ENCODE measurements around the gene PDP2. TPM values are rescaled to one million over a fixed set of nuclear protein-coding genes. Genes with fewer than 3 reads are reported as not detected.

Gene PDP2
- total and polyA plus RNA-seq, 10 donors = 1.0 to 9.6 (median 5.6) TPM

- TF ChIP-seq, protein P1, sequence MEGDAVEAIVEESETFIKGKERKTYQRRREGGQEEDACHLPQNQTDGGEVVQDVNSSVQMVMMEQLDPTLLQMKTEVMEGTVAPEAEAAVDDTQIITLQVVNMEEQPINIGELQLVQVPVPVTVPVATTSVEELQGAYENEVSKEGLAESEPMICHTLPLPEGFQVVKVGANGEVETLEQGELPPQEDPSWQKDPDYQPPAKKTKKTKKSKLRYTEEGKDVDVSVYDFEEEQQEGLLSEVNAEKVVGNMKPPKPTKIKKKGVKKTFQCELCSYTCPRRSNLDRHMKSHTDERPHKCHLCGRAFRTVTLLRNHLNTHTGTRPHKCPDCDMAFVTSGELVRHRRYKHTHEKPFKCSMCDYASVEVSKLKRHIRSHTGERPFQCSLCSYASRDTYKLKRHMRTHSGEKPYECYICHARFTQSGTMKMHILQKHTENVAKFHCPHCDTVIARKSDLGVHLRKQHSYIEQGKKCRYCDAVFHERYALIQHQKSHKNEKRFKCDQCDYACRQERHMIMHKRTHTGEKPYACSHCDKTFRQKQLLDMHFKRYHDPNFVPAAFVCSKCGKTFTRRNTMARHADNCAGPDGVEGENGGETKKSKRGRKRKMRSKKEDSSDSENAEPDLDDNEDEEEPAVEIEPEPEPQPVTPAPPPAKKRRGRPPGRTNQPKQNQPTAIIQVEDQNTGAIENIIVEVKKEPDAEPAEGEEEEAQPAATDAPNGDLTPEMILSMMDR (IDR thresholded peaks at IDR 0.05 in 8 of 11, conservative IDR thresholded peaks at IDR 0.05 in 3 of 11) = no peak
- no peak for TF ChIP-seq POLR2A (IDR thresholded peaks at IDR 0.05)
- no peak for TF ChIP-seq POLR2AphosphoS5 (IDR thresholded peaks at IDR 0.05)
- no peak overlapping the region for H3K4me3 ChIP-seq
- H3K4me1 ChIP-seq = peaks cover 7 to 16% (median 13%) of the 10 kb centered on the region in 6 donors
- H3K27me3 ChIP-seq (replicated peaks in 1 of 7) = peaks cover 8 to 53% (median 26%) of the 10 kb centered on the region in 7 donors
- no peaks in the 10 kb centered on the region for H3K9me3 ChIP-seq
- H3K27ac ChIP-seq = no peak overlapping the region
- WGBS, 5 donors = 57 to 91% (median 78%) methylated on average over 2 of the region's 2 CpGs
- DNase-seq = no peak
- intact Hi-C loops (cut with DNase I; ENCODE audit: low total_unique reads) = no loop called here
- H3K36me3 ChIP-seq = no peaks in the 10 kb centered on the region
Measured at GRCh38 chr16:66848172-66848571, 32.1 kb upstream of the PDP2 start.

DNA sequence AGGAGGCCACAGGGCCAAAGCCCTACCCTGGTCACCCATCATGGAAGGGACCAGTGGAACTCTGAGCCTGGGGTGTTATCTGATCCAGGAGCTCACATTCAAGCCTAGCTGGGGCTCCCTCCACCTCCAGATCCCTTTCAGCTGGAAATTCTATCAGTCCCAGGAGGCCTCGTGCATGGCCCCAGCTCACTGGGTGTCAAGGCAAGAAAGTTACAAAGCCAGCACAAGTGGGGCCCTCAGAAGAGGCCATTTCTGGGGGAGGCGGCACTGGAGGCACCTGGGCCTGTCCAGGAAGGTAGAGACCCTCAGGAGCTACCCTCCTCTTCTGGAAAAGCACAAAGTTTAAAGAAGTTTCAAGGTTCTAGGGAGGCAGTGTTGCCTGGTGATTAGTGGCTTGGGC is 31.3 kb upstream of the PDP2 start:
- no peak for TF ChIP-seq POLR2AphosphoS5 (IDR thresholded peaks at IDR 0.05)
- no peak for TF ChIP-seq POLR2A (IDR thresholded peaks at IDR 0.05)
- TF ChIP-seq, protein P1 (IDR thresholded peaks at IDR 0.05 in 8 of 11, conservative IDR thresholded peaks at IDR 0.05 in 3 of 11) = no peak
- peaks cover 8 to 45% (median 21%) of the 10 kb centered on the region in 7 donors for H3K27me3 ChIP-seq (replicated peaks in 1 of 7)
- intact Hi-C loops (cut with DNase I; ENCODE audit: low total_unique reads) = no loop called here
- no peak overlapping the region for H3K4me3 ChIP-seq
- no peaks in the 10 kb centered on the region for H3K9me3 ChIP-seq
- H3K36me3 ChIP-seq = no peaks in the 10 kb centered on the region
- H3K27ac ChIP-seq = no peak overlapping the region
- 85 to 100% (median 91%) methylated on average over 1 to 2 of the region's 2 CpGs for WGBS, 5 donors
- peaks cover 7 to 13% (median 11%) of the 10 kb centered on the region in 6 donors for H3K4me1 ChIP-seq
- no peak for DNase-seq

- intact Hi-C loops (cut with DNase I; ENCODE audit: low total_unique reads) = no loop called here
- Histone ChIP-seq H3K27ac (no peak overlapping the region), H3K27me3 (replicated peaks in 1 of 7) (peaks cover 8 to 39% (median 16%) of the 10 kb centered on the region in 7 donors), H3K4me1 (peaks cover 4 to 8% (median 6%) of the 10 kb centered on the region in 6 donors), H3K4me3 (no peak overlapping the region), H3K9me3 (no peaks in the 10 kb centered on the region), H3K36me3 (no peaks in the 10 kb centered on the region)
- TF ChIP-seq, protein P1 (IDR thresholded peaks at IDR 0.05 in 8 of 11, conservative IDR thresholded peaks at IDR 0.05 in 3 of 11) = no peak
- TF ChIP-seq POLR2AphosphoS5 (IDR thresholded peaks at IDR 0.05) (no peak), POLR2A (IDR thresholded peaks at IDR 0.05) (no peak)
- WGBS, 5 donors = 85 to 90% (median 87%) methylated on average over 1 to 4 of the region's 4 CpGs
- DNase-seq = no peak
Measured at GRCh38 chr16:66849549-66849948, 30.8 kb upstream of the PDP2 start.

- H3K4me1 ChIP-seq = peaks cover 0 to under 1% (median 0%) of the 10 kb centered on the region in 6 donors
- intact Hi-C loops (cut with DNase I; ENCODE audit: low total_unique reads) = no loop called here
- peak; percentile 59 for DNase-seq
- TF ChIP-seq, protein P1 (IDR thresholded peaks at IDR 0.05 in 8 of 11, conservative IDR thresholded peaks at IDR 0.05 in 3 of 11) = no peak
- no peak for TF ChIP-seq POLR2AphosphoS5 (IDR thresholded peaks at IDR 0.05)
- no peak overlapping the region for H3K27ac ChIP-seq
- H3K36me3 ChIP-seq = no peaks in the 10 kb centered on the region
- peaks cover under 1 to 32% (median 9%) of the 10 kb centered on the region in 7 donors for H3K27me3 ChIP-seq (replicated peaks in 1 of 7)
- H3K4me3 ChIP-seq = no peak overlapping the region
- no peaks in the 10 kb centered on the region for H3K9me3 ChIP-seq
- WGBS, 5 donors = 77 to 85% (median 79%) methylated on average over 12 to 14 of the region's 14 CpGs
Measured at GRCh38 chr16:66850115-66850815, 30.1 kb upstream of the PDP2 start.
